CD4-positive, CD25-positive, alpha-beta regulatory T cell (primary cell): ENCODE data around the gene ZNF335. TPM values are rescaled to one million over a fixed set of nuclear protein-coding genes. Genes with fewer than 3 reads are reported as not detected.
A peak's percentile ranks its signal among the peaks of the same experiment; 100 is the strongest.
"Not testable (repeated sequence)": the region's sequence is repeated elsewhere in the genome, so short reads cannot be mapped to it uniquely, and the experiment has no call there.

ENCODE experiments used
- ATAC-seq, 2 donors: fragments of 150-1000 bp; cut with Tn5 transposase; one replicate each; pipeline ENCODE4 v1.10.0; 2021; ENCODE audit warnings: low read depth in 2 of 2, moderate number of reproducible peaks in 2 of 2, moderate library complexity in 1 of 2
- DNase-seq, 3 donors: peaks; one replicate each; pipeline versions ENCODE4 v3.0.0 to v3.0.0-alpha.2; 2012 to 2022; ENCODE audit warnings: mixed read lengths in 1 of 3
- H3K27ac ChIP-seq: one replicate; pipeline ENCODE4 v1.7.0; 2013; ENCODE audit warnings: mild to moderate bottlenecking, low read length; ENCODE audit not compliant: insufficient read depth, poor library complexity, severe bottlenecking
- H3K27me3 ChIP-seq: one replicate; pipeline ENCODE4 v1.7.0; 2013; ENCODE audit warnings: low read length; ENCODE audit not compliant: control insufficient read depth, insufficient read depth
- H3K36me3 ChIP-seq: one replicate; pipeline ENCODE4 v1.7.0; 2013; ENCODE audit warnings: mild to moderate bottlenecking, low read length, moderate library complexity; ENCODE audit not compliant: control insufficient read depth, insufficient read depth
- H3K4me1 ChIP-seq: 2 replicates; pipeline ENCODE4 v1.7.0; 2013; ENCODE audit warnings: mild to moderate bottlenecking, low read length; ENCODE audit not compliant: insufficient read depth, control insufficient read depth, poor library complexity, severe bottlenecking
- H3K4me3 ChIP-seq: one replicate; pipeline ENCODE4 v1.7.0; 2013; ENCODE audit warnings: low read depth, mild to moderate bottlenecking, low read length, moderate library complexity
- H3K9me3 ChIP-seq, 2 experiments: 1 replicate in 1 of 2; 2 replicates in 1 of 2; pipeline ENCODE4 v1.7.0; 2013; ENCODE audit warnings: low read length in 2 of 2, mild to moderate bottlenecking in 1 of 2, moderate library complexity in 1 of 2; ENCODE audit not compliant: control insufficient read depth in 2 of 2
- H3K27ac Mint-ChIP-seq, 3 donors: one replicate each; pipeline ENCODE4 v1.8.0; 2020 to 2022; ENCODE audit warnings: mild to moderate bottlenecking in 3 of 3, mixed read lengths in 3 of 3, moderate library complexity in 2 of 3
- H3K27me3 Mint-ChIP-seq: one replicate; pipeline ENCODE4 v1.8.0; 2022; ENCODE audit warnings: mild to moderate bottlenecking, mixed read lengths
- H3K36me3 Mint-ChIP-seq: one replicate; pipeline ENCODE4 v1.8.0; 2020; ENCODE audit warnings: mixed read lengths
- H3K4me1 Mint-ChIP-seq, 4 donors: one replicate each; pipeline ENCODE4 v1.8.0; 2020 to 2022; ENCODE audit warnings: mixed read lengths in 4 of 4, mild to moderate bottlenecking in 1 of 4
- H3K4me3 Mint-ChIP-seq, 4 donors: one replicate each; pipeline ENCODE4 v1.8.0; 2020 to 2022; ENCODE audit warnings: mild to moderate bottlenecking in 4 of 4, mixed read lengths in 4 of 4, moderate library complexity in 3 of 4
- H3K9me3 Mint-ChIP-seq, 7 donors: one replicate each; pipeline ENCODE4 v1.8.0; 2020 to 2022; ENCODE audit warnings: mixed read lengths in 7 of 7, mild to moderate bottlenecking in 3 of 7, moderate library complexity in 2 of 7
- polyA plus RNA-seq, 4 donors: library from polyadenylated mRNA; unstranded; fragments of 300-500 nt; fragmentation: Illumina TruSeq; gene quantifications; one replicate each; pipeline ENCODE4 v1.2.3, GENCODE V29; 2021
- total RNA-seq: library from RNA; stranded (reverse); gene quantifications from one replicate; pipeline ENCODE4 v1.2.3, GENCODE V29; 2022

Gene ZNF335
- total and polyA plus RNA-seq, 5 donors from 2014 or later, result 8.2 to 137 (median 12.8) TPM

DNA sequence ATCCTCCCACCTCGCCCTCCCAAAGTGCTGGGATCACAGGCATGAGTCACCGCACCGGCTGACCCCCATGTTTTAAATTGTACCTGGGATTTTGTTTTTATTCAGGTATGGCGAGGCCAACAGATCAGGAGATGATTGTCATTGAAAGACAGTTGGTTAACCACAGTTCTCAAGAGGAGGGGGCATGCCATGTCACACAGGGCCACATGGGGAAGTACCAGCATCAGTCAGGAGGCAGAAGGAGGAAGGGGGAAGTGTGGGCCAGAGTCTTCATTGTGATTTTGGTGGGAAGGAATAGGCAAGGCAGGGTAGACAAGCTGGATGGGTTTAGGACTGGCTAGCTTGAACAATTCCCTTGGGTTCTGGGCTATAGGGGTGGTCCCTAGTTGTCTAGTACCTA lies 26.8 kb upstream of the ZNF335 start:
- no peak overlapping the region for H3K27ac ChIP-seq
- no peaks in the 10 kb centered on the region for H3K9me3 ChIP-seq
- H3K4me3 ChIP-seq, result no peak overlapping the region
- DNase-seq, result no peak
- Mint-ChIP-seq H3K4me1 (peaks cover 16 to 71% (median 37%) of the 10 kb centered on the region in 4 donors), H3K9me3 (no peaks in the 10 kb centered on the region), H3K4me3 (peak overlapping the region; percentile 0 to 69 (median 29)), H3K36me3 (no peaks in the 10 kb centered on the region), H3K27ac (peak overlapping the region in 1 of 3 donors; percentile 27), H3K27me3 (no peaks in the 10 kb centered on the region)
- H3K27me3 ChIP-seq, result no peaks in the 10 kb centered on the region
- ATAC-seq, result peak; percentile 52 to 61
- H3K36me3 ChIP-seq, result no peaks in the 10 kb centered on the region
- H3K4me1 ChIP-seq, result peaks cover 52% of the 10 kb centered on the region

DNA sequence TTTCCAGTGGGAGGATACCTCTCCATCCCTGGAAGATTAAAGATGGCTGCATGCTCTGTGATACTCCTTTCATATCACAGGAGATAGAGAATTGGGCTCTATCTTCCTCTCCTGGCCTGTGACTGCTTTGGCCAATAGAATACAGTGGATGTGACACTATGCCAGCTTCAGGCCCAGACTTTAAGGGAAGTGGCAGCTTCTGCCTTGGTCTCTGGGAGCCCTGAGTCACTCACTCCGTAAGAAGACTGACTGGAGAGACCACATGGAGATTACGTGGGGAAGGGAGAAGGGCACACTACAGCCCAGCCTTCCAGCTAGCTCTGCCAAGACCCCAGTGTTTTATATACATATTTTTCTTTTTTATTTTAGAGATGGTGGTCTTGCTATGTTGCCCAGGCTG lies 26.3 kb upstream of the ZNF335 start:
- H3K4me3 Mint-ChIP-seq, result peak overlapping the region in 2 of 4 donors; percentile 57 to 69
- Histone ChIP-seq H3K27ac (no peak overlapping the region), H3K27me3 (no peaks in the 10 kb centered on the region), H3K36me3 (no peaks in the 10 kb centered on the region), H3K9me3 (no peaks in the 10 kb centered on the region), H3K4me3 (no peak overlapping the region), H3K4me1 (peaks cover 49% of the 10 kb centered on the region)
- H3K36me3 Mint-ChIP-seq, result no peaks in the 10 kb centered on the region
- peaks cover 16 to 67% (median 36%) of the 10 kb centered on the region in 4 donors for H3K4me1 Mint-ChIP-seq
- ATAC-seq, result no peak
- peak overlapping the region in 1 of 3 donors; percentile 27 for H3K27ac Mint-ChIP-seq
- no peaks in the 10 kb centered on the region for H3K27me3 Mint-ChIP-seq
- no peak for DNase-seq
- H3K9me3 Mint-ChIP-seq, result no peaks in the 10 kb centered on the region

DNA sequence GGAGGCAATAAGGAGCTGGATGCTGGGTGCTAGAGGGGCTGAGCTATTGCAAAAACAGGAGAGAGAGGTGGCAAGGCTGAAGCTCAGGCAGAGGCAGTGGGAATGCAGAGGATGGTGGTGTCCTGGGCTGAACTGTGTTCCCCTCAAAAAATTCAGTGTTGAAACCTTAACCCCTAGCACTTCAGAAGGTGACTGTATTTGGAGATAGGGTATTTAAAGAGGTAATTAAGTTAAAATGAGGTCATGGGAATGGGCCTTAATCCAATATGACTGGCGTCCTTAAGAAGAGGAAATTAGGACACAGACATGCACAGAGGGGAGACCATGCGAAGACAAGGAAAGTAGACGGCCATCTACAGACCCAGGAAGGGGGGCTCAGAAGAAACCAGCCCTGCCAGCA lies 25.2 kb upstream of the ZNF335 start:
- Mint-ChIP-seq H3K4me3 (peak overlapping the region in 2 of 4 donors; percentile 48 to 81), H3K27ac (peak overlapping the region in 1 of 3 donors; percentile 51), H3K4me1 (peaks cover 16 to 63% (median 36%) of the 10 kb centered on the region in 4 donors), H3K36me3 (no peaks in the 10 kb centered on the region), H3K9me3 (no peaks in the 10 kb centered on the region), H3K27me3 (no peaks in the 10 kb centered on the region)
- Histone ChIP-seq H3K4me1 (peaks cover 49% of the 10 kb centered on the region), H3K27me3 (no peaks in the 10 kb centered on the region), H3K4me3 (no peak overlapping the region), H3K9me3 (no peaks in the 10 kb centered on the region), H3K27ac (no peak overlapping the region), H3K36me3 (no peaks in the 10 kb centered on the region)
- no peak for ATAC-seq
- DNase-seq, result no peak

DNA sequence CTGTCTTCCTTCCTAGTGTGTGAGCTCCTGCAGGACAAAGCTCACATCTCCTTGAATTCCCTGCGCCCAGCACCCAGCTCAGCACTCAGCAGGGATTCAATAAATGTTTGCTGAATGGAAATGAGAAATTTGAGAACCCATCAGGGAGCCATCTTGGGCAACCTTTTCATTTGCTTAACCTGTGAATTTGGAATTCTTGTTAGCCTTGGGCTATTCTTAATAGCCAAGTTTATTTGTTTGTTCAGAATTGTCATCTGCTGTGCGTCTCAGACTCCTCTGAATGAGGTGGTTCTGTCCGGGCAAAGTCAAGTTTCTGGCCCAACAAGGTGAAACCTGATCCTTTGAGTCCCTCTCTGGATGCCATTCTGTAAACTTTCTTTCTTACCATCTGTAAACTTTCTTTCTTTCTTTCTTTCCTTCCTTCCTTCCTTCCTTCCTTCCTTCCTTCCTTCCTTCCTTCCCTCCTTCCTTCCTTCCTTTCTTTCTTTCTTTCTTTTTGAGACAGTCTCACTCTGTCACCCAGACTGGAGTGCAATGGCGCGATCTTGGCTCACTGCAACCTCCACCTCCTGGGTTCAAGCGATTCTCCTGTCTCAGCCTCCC lies 23.6 kb upstream of the ZNF335 start:
- peaks cover 35% of the 10 kb centered on the region for H3K4me1 ChIP-seq
- not testable (repeated sequence) for ATAC-seq, H3K9me3 ChIP-seq, H3K36me3 Mint-ChIP-seq, H3K27ac ChIP-seq, H3K27me3 Mint-ChIP-seq, H3K27me3 ChIP-seq, H3K27ac Mint-ChIP-seq, H3K4me3 ChIP-seq, DNase-seq, H3K9me3 Mint-ChIP-seq, H3K36me3 ChIP-seq, H3K4me3 Mint-ChIP-seq
- H3K4me1 Mint-ChIP-seq, result peaks cover 14 to 51% (median 33%) of the 10 kb centered on the region in 4 donors

DNA sequence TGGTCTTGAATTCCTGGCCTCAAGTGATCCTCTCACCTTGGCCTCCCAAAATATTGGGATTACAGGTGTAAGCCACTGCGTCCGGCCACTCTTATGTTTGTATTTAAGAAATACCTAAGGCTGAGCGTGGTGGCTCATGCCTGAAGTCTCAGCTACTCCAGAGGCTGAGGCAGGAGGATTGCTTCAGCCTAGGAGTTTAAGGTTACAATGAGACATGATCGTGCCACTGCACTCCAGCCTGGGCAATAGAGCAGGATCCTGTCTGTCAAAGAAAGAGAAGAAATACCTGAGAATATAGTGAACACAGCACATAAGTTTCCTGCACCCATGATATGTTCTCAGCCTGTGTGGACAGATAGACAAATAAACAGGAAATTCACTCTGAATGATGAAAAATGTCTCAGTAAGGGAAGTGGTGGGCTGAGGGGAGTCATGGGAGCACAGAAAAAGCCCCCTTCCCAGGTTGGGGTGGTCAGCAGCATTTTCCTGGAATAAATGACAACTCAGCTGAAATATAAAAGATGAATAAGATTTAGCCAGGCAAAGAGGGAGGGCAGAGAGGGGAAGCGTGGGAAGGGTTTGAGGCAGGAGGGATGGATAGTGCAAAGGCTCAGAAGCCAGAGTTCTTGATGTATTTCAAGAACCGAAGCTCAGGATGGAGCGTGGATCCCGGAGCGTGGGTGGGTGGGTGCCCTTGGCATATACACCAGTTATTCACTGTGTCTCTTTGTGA lies 22.9 kb upstream of the ZNF335 start:
- Histone ChIP-seq H3K36me3 (no peaks in the 10 kb centered on the region), H3K27me3 (no peaks in the 10 kb centered on the region), H3K4me3 (no peak overlapping the region), H3K4me1 (peaks cover 28% of the 10 kb centered on the region), H3K27ac (no peak overlapping the region), H3K9me3 (no peaks in the 10 kb centered on the region)
- Mint-ChIP-seq H3K9me3 (no peaks in the 10 kb centered on the region), H3K4me3 (no peak overlapping the region), H3K4me1 (peaks cover 10 to 44% (median 29%) of the 10 kb centered on the region in 4 donors), H3K36me3 (no peaks in the 10 kb centered on the region), H3K27me3 (no peaks in the 10 kb centered on the region), H3K27ac (peak overlapping the region in 1 of 3 donors; percentile 14)
- ATAC-seq (no peak), DNase-seq (no peak)

DNA sequence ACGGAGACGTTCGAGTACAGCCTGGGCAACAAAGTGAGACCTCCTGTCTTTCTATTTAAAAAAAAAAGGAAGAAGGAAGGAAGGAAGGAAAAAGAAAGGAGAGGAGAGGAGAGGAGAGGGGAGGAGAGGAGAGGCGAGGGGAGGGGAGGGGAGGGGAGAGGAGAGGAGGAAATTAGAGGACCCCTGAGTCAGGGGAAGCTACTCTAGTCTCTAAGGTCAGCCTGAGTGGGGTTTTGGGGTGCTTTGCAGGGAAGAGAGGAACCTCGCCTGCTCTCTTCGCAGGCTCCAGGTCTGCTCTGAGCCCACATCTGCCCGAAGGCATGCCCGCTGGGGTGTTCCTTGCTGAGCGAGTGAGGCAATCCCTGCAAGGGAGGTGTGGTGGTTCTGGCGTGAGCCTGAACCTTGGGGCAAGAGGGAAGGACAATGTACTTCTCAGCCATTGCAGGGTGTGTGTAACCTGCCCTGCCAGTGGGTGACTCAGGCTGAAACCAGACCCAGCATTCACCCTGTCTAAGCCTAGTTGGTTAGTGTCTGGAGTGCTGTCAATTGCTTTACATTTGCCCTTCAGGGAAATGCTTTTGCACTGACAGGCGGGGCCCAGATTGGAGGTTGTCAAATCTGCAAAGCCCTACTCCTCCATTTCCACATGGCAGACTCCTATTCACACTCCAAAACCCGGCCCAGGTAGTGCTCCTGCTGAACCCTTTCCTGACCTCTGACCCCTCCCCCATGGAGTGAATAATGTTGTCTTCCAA lies 21.4 kb upstream of the ZNF335 start:
- H3K36me3 ChIP-seq, result no peaks in the 10 kb centered on the region
- peaks cover 2% of the 10 kb centered on the region for H3K27me3 ChIP-seq
- Mint-ChIP-seq H3K4me3 (no peak overlapping the region), H3K27me3 (peaks cover 10% of the 10 kb centered on the region), H3K36me3 (no peaks in the 10 kb centered on the region), H3K27ac (no peak overlapping the region), H3K4me1 (peaks cover 5 to 29% (median 19%) of the 10 kb centered on the region in 4 donors), H3K9me3 (no peaks in the 10 kb centered on the region)
- ATAC-seq (no peak), DNase-seq (peak in 1 of 3 donors; percentile 29)
- peaks cover 14% of the 10 kb centered on the region for H3K4me1 ChIP-seq
- H3K27ac ChIP-seq, result no peak overlapping the region
- no peak overlapping the region for H3K4me3 ChIP-seq
- H3K9me3 ChIP-seq, result no peaks in the 10 kb centered on the region

DNA sequence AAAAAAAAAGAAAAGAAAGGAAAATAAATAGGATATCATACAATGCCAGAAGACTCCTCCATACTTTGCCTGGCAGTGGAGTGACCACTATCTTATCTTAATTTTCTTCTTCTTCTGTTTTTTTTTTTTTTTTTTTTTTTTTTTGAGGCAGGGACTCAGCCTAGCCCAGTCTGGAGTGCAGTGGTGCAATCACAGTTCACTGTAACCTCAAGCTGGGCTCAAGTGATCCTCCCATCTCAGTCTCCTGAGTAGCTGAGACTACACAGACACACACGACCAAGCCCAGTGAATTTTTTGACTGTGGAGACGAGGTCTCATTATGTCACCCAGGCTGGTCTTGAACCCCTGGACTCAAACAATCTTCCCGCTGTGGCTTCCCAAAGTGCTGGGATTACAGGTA lies 19.6 kb upstream of the ZNF335 start:
- H3K4me1 Mint-ChIP-seq, result peaks cover 0 to 17% (median 8%) of the 10 kb centered on the region in 4 donors
- no peak overlapping the region for H3K4me3 ChIP-seq
- H3K27me3 Mint-ChIP-seq, result peaks cover 16% of the 10 kb centered on the region
- no peaks in the 10 kb centered on the region for H3K9me3 ChIP-seq
- peaks cover 2% of the 10 kb centered on the region for H3K27me3 ChIP-seq
- no peaks in the 10 kb centered on the region for H3K9me3 Mint-ChIP-seq
- no peaks in the 10 kb centered on the region for H3K36me3 Mint-ChIP-seq
- H3K27ac ChIP-seq, result no peak overlapping the region
- H3K4me1 ChIP-seq, result peaks cover 10% of the 10 kb centered on the region
- no peaks in the 10 kb centered on the region for H3K36me3 ChIP-seq
- ATAC-seq (no peak), DNase-seq (no peak)
- no peak overlapping the region for H3K27ac Mint-ChIP-seq
- H3K4me3 Mint-ChIP-seq, result no peak overlapping the region
